Coronary artery (tissue), 2 donors: ENCODE measurements around the gene CYB5B.

Experiments
- DNase-seq: peaks from one replicate; pipeline ENCODE4 v3.0.0-alpha.2; 2017; ENCODE audit warnings: low spot score
- H3K27ac ChIP-seq, 2 donors: fragments of 200-600 bp; sonication (generic); one replicate each; pipeline ENCODE4 v1.5.1; 2016 to 2019
- H3K4me3 ChIP-seq: fragments of 200-600 bp; sonication (generic); 2 replicates; pipeline ENCODE4 v1.5.1; 2016; ENCODE audit warnings: mild to moderate bottlenecking, moderate library complexity
- CTCF ChIP-seq: fragments of 200-600 bp; sonication (generic); IDR thresholded peaks from one replicate; pipeline ENCODE4 v1.5.1; 2019; ENCODE audit warnings: antibody characterized with exemption

Gene CYB5B

GRCh38 chr16:69485816-69486215 is 61.4 kb downstream of the CYB5B start:
- no peak overlapping the region for H3K27ac ChIP-seq
- TF ChIP-seq CTCF: no peak
- H3K4me3 ChIP-seq: no peak overlapping the region
- no peak for DNase-seq

- Histone ChIP-seq H3K4me3 (no peak overlapping the region), H3K27ac (no peak overlapping the region)
- DNase-seq: no peak
- TF ChIP-seq CTCF: no peak
Measured at GRCh38 chr16:69486272-69486671, 61.9 kb downstream of the CYB5B start.

- no peak for TF ChIP-seq CTCF
- no peak overlapping the region for H3K4me3 ChIP-seq
- H3K27ac ChIP-seq: no peak overlapping the region
- DNase-seq: no peak
Measured at GRCh38 chr16:69486724-69487123, 62.3 kb downstream of the CYB5B start.

GRCh38 chr16:69490707-69491324 is 66.4 kb downstream of the CYB5B start:
- Histone ChIP-seq H3K27ac (no peak overlapping the region), H3K4me3 (no peak overlapping the region)
- no peak for DNase-seq
- no peak for TF ChIP-seq CTCF

GRCh38 chr16:69494991-69495392 is 70.6 kb downstream of the CYB5B start:
- no peak for DNase-seq
- no peak overlapping the region for H3K4me3 ChIP-seq
- no peak for TF ChIP-seq CTCF
- H3K27ac ChIP-seq: no peak overlapping the region

- Histone ChIP-seq H3K4me3 (no peak overlapping the region), H3K27ac (no peak overlapping the region)
- no peak for DNase-seq
- no peak for TF ChIP-seq CTCF
Measured at GRCh38 chr16:69495821-69496220, 71.4 kb downstream of the CYB5B start.

- no peak overlapping the region for H3K27ac ChIP-seq
- DNase-seq: no peak
- no peak for TF ChIP-seq CTCF
- H3K4me3 ChIP-seq: no peak overlapping the region
Measured at GRCh38 chr16:69496376-69496775, 72.0 kb downstream of the CYB5B start.
